ENCODE data around the gene TRABD2A. TPM values are rescaled to one million over a fixed set of nuclear protein-coding genes. Genes with fewer than 3 reads are reported as not detected.

The TRABD2A gene
- total and polyA plus RNA-seq, 9 of the 15 experiments (the other 6 are each of a cell fraction or from before 2014, with no cell fraction given): 0.07 to 0.45 (median 0.25) TPM

DNA sequence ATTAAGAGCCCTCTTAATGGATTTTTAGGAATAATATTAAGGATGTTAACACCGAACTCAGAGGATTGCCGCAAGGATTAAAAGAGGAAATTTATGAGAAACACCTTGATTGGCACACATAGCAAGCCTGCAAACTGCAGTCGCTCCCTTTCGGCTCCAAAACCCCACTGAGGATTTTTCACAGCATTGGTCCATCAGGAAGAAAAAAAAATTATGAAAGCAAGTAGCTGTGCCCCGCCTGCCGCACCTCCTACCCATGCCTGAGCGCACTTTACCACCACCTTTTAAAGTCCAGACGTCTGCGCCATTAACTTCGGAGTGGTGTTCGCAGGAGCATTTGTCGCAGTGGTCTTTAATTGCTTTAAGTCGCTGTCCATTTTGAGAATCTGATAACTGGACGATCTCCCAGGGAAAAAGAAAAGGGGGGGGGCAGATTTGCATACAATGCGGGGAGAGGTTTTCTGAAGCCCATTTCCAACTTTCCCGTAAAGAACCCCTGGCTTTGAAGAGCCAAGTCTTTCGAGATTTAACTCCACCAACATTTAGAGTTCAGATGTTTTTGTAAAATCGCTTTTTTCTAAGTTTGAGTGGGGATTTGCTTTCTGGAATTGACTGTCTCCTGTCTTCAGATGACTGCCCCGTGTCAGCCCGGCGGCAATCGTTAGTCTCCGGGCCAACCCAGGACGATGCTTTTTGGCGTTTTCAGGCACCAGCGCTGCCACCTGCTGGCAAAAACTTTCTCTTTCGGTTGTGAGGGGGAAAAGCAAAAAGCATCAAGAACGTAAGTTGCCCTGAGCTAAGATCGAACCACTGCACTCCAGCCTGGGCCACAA lies 913 bp upstream of the TRABD2A start (continued):
- TF ChIP-seq HSF4 (CRISPR knock-in tag; IDR thresholded peaks at IDR 0.05; ENCODE audit: borderline replicate concordance) (no peak), ZNF174 (CRISPR knock-in tag; IDR thresholded peaks at IDR 0.05) (no peak), FOXM1 (IDR thresholded peaks at IDR 0.05; ENCODE audit: low read depth) (no peak), FOXM1 (CRISPR knock-in tag; IDR thresholded peaks at IDR 0.05; ENCODE audit: low read depth) (no peak), KAT2B (IDR thresholded peaks at IDR 0.05; ENCODE audit: low read depth, low read length) (no peak), JUND (IDR thresholded peaks at IDR 0.05; ENCODE audit: borderline replicate concordance, low read depth, low read length) (peak; percentile 10; the same call in 1 of the 2 replicates), JUND (tag; IDR thresholded peaks at IDR 0.05; ENCODE audit: borderline replicate concordance, low read depth, low read length) (no peak), JUN (IDR thresholded peaks at IDR 0.05; ENCODE audit: borderline replicate concordance, low read depth, low read length) (no peak), JUN (CRISPR knock-in tag; IDR thresholded peaks at IDR 0.05; ENCODE audit: borderline replicate concordance) (no peak), U2AF2 (optimal IDR thresholded peaks at IDR 0.05; ENCODE audit: low read depth, low read length) (no peak), PTRF (tag; IDR thresholded peaks at IDR 0.05) (no peak), GATA2 (CRISPR knock-in tag; IDR thresholded peaks at IDR 0.05) (no peak), ZNF766 (CRISPR knock-in tag; conservative IDR thresholded peaks at IDR 0.05) (no peak), ZBTB49 (CRISPR knock-in tag; IDR thresholded peaks at IDR 0.05; ENCODE audit: borderline replicate concordance) (no peak), ESRRA (IDR thresholded peaks at IDR 0.05; ENCODE audit: borderline replicate concordance, low read depth) (no peak), NONO (IDR thresholded peaks at IDR 0.05; ENCODE audit: low read depth in 2 of 2, low read length in 1 of 2) (no peak), ZSCAN29 (IDR thresholded peaks at IDR 0.05) (no peak)
- TF ChIP-seq, protein P1, sequence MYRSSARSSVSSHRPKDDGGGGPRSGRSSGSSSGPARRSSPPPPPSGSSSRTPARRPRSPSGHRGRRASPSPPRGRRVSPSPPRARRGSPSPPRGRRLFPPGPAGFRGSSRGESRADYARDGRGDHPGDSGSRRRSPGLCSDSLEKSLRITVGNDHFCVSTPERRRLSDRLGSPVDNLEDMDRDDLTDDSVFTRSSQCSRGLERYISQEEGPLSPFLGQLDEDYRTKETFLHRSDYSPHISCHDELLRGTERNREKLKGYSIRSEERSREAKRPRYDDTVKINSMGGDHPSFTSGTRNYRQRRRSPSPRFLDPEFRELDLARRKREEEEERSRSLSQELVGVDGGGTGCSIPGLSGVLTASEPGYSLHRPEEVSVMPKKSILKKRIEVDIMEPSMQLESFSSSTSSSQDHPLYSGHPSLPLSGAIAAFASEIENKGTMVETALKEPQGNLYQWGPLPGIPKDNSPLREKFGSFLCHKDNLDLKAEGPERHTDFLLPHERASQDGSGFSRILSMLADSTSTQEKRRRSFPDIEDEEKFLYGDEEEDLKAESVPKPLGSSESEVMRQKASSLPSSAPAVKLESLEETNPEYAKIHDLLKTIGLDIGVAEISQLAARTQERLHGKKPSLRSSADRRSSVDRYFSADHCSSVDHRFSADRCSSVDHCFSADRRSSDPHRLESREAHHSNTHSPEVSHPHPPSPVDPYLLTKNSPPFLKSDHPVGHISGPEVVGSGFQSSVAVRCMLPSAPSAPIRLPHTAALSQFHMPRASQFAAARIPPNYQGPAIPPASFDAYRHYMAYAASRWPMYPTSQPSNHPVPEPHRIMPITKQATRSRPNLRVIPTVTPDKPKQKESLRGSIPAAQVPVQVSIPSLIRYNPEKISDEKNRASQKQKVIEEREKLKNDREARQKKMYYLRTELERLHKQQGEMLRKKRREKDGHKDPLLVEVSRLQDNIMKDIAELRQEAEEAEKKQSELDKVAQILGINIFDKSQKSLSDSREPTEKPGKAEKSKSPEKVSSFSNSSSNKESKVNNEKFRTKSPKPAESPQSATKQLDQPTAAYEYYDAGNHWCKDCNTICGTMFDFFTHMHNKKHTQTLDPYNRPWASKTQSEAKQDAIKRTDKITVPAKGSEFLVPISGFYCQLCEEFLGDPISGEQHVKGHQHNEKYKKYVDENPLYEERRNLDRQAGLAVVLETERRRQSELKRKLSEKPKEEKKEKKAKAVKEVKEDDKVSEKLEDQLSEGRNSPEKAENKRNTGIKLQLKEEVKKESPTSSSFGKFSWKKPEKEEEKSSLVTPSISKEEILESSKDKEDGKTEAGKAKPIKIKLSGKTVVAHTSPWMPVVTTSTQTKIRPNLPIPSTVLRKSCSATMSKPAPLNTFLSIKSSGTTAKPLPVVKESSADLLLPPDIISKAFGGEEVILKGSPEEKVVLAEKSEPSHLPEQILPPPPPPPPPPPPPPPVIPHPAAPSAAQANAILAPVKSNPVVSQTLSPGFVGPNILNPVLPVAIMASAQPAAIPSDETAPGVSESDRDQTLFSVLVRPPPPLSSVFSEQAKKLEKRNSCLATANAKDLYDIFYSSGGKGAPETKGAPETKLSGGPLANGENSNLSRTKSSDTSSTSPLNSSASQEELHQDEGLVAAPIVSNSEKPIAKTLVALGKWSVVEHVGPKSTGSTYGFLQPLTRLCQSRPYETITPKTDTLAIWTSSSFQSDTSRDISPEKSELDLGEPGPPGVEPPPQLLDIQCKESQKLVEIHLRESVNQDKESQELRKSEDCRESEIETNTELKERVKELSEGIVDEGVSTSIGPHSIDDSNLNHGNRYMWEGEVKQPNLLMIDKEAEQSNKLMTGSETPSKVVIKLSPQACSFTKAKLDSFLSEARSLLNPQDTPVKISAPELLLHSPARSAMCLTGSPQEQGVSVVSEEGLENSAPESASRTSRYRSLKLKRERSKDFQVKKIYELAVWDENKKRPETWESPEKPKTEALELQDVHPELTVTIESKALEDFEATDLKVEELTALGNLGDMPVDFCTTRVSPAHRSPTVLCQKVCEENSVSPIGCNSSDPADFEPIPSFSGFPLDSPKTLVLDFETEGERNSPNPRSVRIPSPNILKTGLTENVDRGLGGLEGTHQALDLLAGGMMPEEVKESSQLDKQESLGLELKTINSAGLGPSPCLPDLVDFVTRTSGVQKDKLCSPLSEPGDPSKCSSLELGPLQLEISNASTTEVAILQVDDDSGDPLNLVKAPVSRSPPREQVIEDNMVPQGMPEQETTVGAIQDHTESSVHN (IDR thresholded peaks at IDR 0.05; ENCODE audit: borderline replicate concordance in 1 of 2, low read depth in 1 of 2): no peak
